ENCODE measurements around the gene PDE8B. TPM values are rescaled to one million over a fixed set of nuclear protein-coding genes. Genes with fewer than 3 reads are reported as not detected.
"Not testable (repeated sequence)": the region's sequence is repeated elsewhere in the genome, so short reads cannot be mapped to it uniquely, and the experiment has no call there.

The PDE8B gene
- total RNA-seq, 1 donor from 2014 or later, result 0.18 TPM

- H3K27me3 ChIP-seq (ENCODE audit: insufficient read depth, low read length), result no peaks in the 10 kb centered on the region
- TF ChIP-seq EZH2 (IDR thresholded peaks at IDR 0.05; ENCODE audit: insufficient read depth, low read length) (no peak), CTCF (IDR thresholded peaks at IDR 0.05; ENCODE audit: insufficient read depth, low read depth, low read length) (no peak)
- H3K4me2 ChIP-seq (ENCODE audit: low read length), result no peak overlapping the region
- H3K4me1 Mint-ChIP-seq (ENCODE audit: low read depth, unreplicated experiment), result no peaks in the 10 kb centered on the region
- H3K27me3 Mint-ChIP-seq (ENCODE audit: low read depth, unreplicated experiment), result no peaks in the 10 kb centered on the region
- H3K4me3 ChIP-seq (ENCODE audit: insufficient read depth, low read depth, low read length), result no peak overlapping the region
- peaks cover 13% of the 10 kb centered on the region for H3K79me2 ChIP-seq (ENCODE audit: insufficient read depth, low read length)
- H3K9me3 ChIP-seq (ENCODE audit: insufficient read depth, low read depth, low read length), result no peaks in the 10 kb centered on the region
- peaks cover 3% of the 10 kb centered on the region for H4K20me1 ChIP-seq (ENCODE audit: insufficient read depth, low read length)
- H3K36me3 Mint-ChIP-seq (ENCODE audit: low read depth, unreplicated experiment), result peaks cover 4% of the 10 kb centered on the region
- peaks cover 6% of the 10 kb centered on the region for H3K36me3 ChIP-seq (ENCODE audit: insufficient read depth, low read length)
- no peak overlapping the region for H3K27ac ChIP-seq (ENCODE audit: low read depth, low read length)
- no peak overlapping the region for H3K9ac ChIP-seq (ENCODE audit: low read length)
- no peak overlapping the region for H3K27ac Mint-ChIP-seq (ENCODE audit: unreplicated experiment)
- H3K4me3 Mint-ChIP-seq (ENCODE audit: unreplicated experiment), result no peak overlapping the region
- FAIRE-seq, result no peak
- no peak for DNase-seq (ENCODE audit: low read depth)
- H3K9me3 Mint-ChIP-seq (ENCODE audit: unreplicated experiment), result no peaks in the 10 kb centered on the region
- H2AFZ ChIP-seq (ENCODE audit: low read depth, low read length), result no peak overlapping the region
- H3K4me1 ChIP-seq (ENCODE audit: insufficient read depth, low read length), result no peaks in the 10 kb centered on the region
These were observed 250.8 kb downstream of the PDE8B start for GRCh38 chr5:77461287-77461686.

- Mint-ChIP-seq H3K36me3 (ENCODE audit: low read depth, unreplicated experiment) (peaks cover 9% of the 10 kb centered on the region), H3K4me1 (ENCODE audit: low read depth, unreplicated experiment) (no peaks in the 10 kb centered on the region), H3K9me3 (ENCODE audit: unreplicated experiment) (peaks cover 1% of the 10 kb centered on the region), H3K27me3 (ENCODE audit: low read depth, unreplicated experiment) (no peaks in the 10 kb centered on the region), H3K4me3 (ENCODE audit: unreplicated experiment) (no peak overlapping the region), H3K27ac (ENCODE audit: unreplicated experiment) (no peak overlapping the region)
- Histone ChIP-seq H3K4me2 (ENCODE audit: low read length) (no peak overlapping the region), H3K36me3 (ENCODE audit: insufficient read depth, low read length) (peaks cover 4% of the 10 kb centered on the region), H3K4me3 (ENCODE audit: insufficient read depth, low read depth, low read length) (no peak overlapping the region), H3K79me2 (ENCODE audit: insufficient read depth, low read length) (peaks cover 29% of the 10 kb centered on the region), H3K4me1 (ENCODE audit: insufficient read depth, low read length) (no peaks in the 10 kb centered on the region), H3K27me3 (ENCODE audit: insufficient read depth, low read length) (no peaks in the 10 kb centered on the region), H3K9ac (ENCODE audit: low read length) (no peak overlapping the region), H4K20me1 (ENCODE audit: insufficient read depth, low read length) (peaks cover 3% of the 10 kb centered on the region), H3K9me3 (ENCODE audit: insufficient read depth, low read depth, low read length) (no peaks in the 10 kb centered on the region), H2AFZ (ENCODE audit: low read depth, low read length) (no peak overlapping the region), H3K27ac (ENCODE audit: low read depth, low read length) (no peak overlapping the region)
- FAIRE-seq (no peak), DNase-seq (ENCODE audit: low read depth) (no peak)
- TF ChIP-seq EZH2 (IDR thresholded peaks at IDR 0.05; ENCODE audit: insufficient read depth, low read length), result no peak
These were observed 253.4 kb downstream of the PDE8B start for GRCh38 chr5:77463905-77464304.

- not testable (repeated sequence) for H3K27me3 Mint-ChIP-seq (ENCODE audit: low read depth, unreplicated experiment); H3K27ac ChIP-seq (ENCODE audit: low read depth, low read length); H3K4me3 Mint-ChIP-seq (ENCODE audit: unreplicated experiment); H3K36me3 ChIP-seq (ENCODE audit: insufficient read depth, low read length); H4K20me1 ChIP-seq (ENCODE audit: insufficient read depth, low read length); H3K9me3 ChIP-seq (ENCODE audit: insufficient read depth, low read depth, low read length); H3K4me1 Mint-ChIP-seq (ENCODE audit: low read depth, unreplicated experiment); H3K4me2 ChIP-seq (ENCODE audit: low read length); DNase-seq (ENCODE audit: low read depth); H3K9ac ChIP-seq (ENCODE audit: low read length); H3K27me3 ChIP-seq (ENCODE audit: insufficient read depth, low read length); H3K4me1 ChIP-seq (ENCODE audit: insufficient read depth, low read length); H3K27ac Mint-ChIP-seq (ENCODE audit: unreplicated experiment); H3K4me3 ChIP-seq (ENCODE audit: insufficient read depth, low read depth, low read length); FAIRE-seq; H2AFZ ChIP-seq (ENCODE audit: low read depth, low read length)
- peaks cover 29% of the 10 kb centered on the region for H3K79me2 ChIP-seq (ENCODE audit: insufficient read depth, low read length)
- H3K9me3 Mint-ChIP-seq (ENCODE audit: unreplicated experiment), result peaks cover 10% of the 10 kb centered on the region
- H3K36me3 Mint-ChIP-seq (ENCODE audit: low read depth, unreplicated experiment), result peaks cover 22% of the 10 kb centered on the region
These were observed 258.4 kb downstream of the PDE8B start for GRCh38 chr5:77468875-77469274.

GRCh38 chr5:77475041-77475440 lies 264.6 kb downstream of the PDE8B start:
- not testable (repeated sequence) for H3K36me3 ChIP-seq (ENCODE audit: insufficient read depth, low read length); H3K27me3 ChIP-seq (ENCODE audit: insufficient read depth, low read length); H3K79me2 ChIP-seq (ENCODE audit: insufficient read depth, low read length); H3K4me1 Mint-ChIP-seq (ENCODE audit: low read depth, unreplicated experiment); H3K27ac ChIP-seq (ENCODE audit: low read depth, low read length); DNase-seq (ENCODE audit: low read depth); FAIRE-seq; H4K20me1 ChIP-seq (ENCODE audit: insufficient read depth, low read length); H3K4me1 ChIP-seq (ENCODE audit: insufficient read depth, low read length); H2AFZ ChIP-seq (ENCODE audit: low read depth, low read length); H3K27me3 Mint-ChIP-seq (ENCODE audit: low read depth, unreplicated experiment); H3K9me3 ChIP-seq (ENCODE audit: insufficient read depth, low read depth, low read length); H3K9ac ChIP-seq (ENCODE audit: low read length); H3K4me2 ChIP-seq (ENCODE audit: low read length); H3K4me3 ChIP-seq (ENCODE audit: insufficient read depth, low read depth, low read length); H3K4me3 Mint-ChIP-seq (ENCODE audit: unreplicated experiment); H3K27ac Mint-ChIP-seq (ENCODE audit: unreplicated experiment)
- peaks cover 13% of the 10 kb centered on the region for H3K9me3 Mint-ChIP-seq (ENCODE audit: unreplicated experiment)
- peaks cover 11% of the 10 kb centered on the region for H3K36me3 Mint-ChIP-seq (ENCODE audit: low read depth, unreplicated experiment)

Other genes starting within 250 kb of the PDE8B start
- 18.2 and 19.8 TPM in 2 replicates for gene AGGF1, start 180.3 kb upstream of the PDE8B start, total RNA-seq
- gene ZBED3, start 123.4 kb upstream of the PDE8B start, total RNA-seq, result 6.0 and 7.9 TPM in 2 replicates